Fibroblast of the aortic adventitia (primary cell): ENCODE data around the gene ECI1. TPM values are rescaled to one million over a fixed set of nuclear protein-coding genes. Genes with fewer than 3 reads are reported as not detected.
"Not testable (repeated sequence)": the region's sequence is repeated elsewhere in the genome, so short reads cannot be mapped to it uniquely, and the experiment has no call there.

Source experiments
- DNase-seq: peaks from one replicate; pipeline ENCODE4 v3.0.0-alpha.2; 2010; ENCODE audit warnings: low read depth
- H3K4me3 ChIP-seq: 2 replicates; pipeline ENCODE4 v1.5.1; 2011; ENCODE audit warnings: low read depth, mild to moderate bottlenecking, control low read depth, low read length, moderate library complexity
- CTCF ChIP-seq: IDR thresholded peaks from 2 replicates; pipeline ENCODE4 v1.5.1; 2011; ENCODE audit warnings: mild to moderate bottlenecking, low read length, control low read depth, inconsistent platforms; ENCODE audit not compliant: insufficient read depth
- total RNA-seq: library from RNA; depleted of rRNA; stranded (reverse); fragments of >200 nt; gene quantifications from 2 replicates; pipeline ENCODE4 v1.2.3, GENCODE V29; 2012; ENCODE audit warnings: low replicate concordance

ECI1 gene
- total RNA-seq, 1 donor, result 34.9 TPM

GRCh38 chr16:2205104-2205966 is 46.1 kb downstream of the ECI1 start, which contains the start of gene MLST8:
TSS of gene MLST8 (plus strand) at chr16:2205454. CDS start at chr16:2206086, 632 bp downstream.
- peak within 1 kb of the TSS; percentile 93 for H3K4me3 ChIP-seq
- TF ChIP-seq CTCF, result no peak
- DNase-seq, result peak; percentile 87

DNA sequence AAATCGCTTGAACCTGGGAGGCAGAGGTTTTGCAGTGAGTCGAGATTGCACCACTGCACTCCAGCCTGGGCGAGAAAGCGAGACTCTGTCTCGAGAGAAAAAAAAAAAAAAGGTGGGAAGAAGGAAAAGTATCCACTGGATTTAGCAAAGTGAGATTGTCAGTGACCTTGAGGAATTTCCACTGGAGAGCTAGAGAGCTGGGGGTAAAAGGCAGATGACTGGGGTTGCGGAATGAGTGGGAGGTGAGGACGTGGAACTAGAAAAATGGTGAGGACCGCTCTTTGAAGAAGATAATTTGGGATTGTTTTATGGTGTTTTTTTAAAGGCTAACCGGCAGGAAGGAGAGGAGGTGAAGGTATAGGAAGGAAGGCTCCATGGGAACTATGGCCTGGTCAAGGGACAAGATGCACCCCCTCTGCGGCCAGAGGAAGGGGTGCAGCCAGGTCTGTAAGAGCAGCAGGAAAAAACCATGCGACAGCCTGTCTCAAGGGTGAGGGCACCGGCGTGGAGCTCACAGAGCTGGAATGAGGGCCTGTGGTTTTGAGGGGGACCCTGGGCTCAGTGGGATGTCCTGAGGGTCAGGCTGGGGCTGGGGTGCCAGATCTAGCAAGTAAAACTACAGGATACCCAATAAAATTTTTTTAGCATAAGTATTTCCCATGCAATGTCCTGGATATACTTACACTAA is 46.8 kb downstream of the ECI1 start:
- peak overlapping the region; percentile 93 for H3K4me3 ChIP-seq
- DNase-seq, result no peak
- no peak for TF ChIP-seq CTCF

GRCh38 chr16:2203119-2203688 is 48.2 kb downstream of the ECI1 start:
- not testable (repeated sequence) for DNase-seq, H3K4me3 ChIP-seq

DNA sequence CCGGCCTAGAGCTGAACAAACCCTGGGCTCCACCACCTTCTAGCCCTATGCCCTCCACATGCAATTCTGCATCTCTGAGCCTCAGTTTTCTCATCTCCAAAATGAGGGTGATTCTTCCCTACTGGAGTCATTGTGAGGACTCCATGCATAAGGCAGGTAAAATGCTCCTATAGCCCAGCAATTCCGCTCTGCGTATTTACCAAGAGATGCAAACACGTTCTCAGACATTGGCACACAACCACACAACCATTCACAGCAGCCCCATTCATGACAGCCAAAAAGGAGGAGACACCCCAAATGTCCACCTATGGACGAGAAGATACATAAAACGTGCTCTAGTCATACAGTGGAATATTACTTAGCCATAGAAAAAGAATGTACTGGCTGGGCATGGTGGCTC is 51.1 kb downstream of the ECI1 start:
- DNase-seq, result no peak
- TF ChIP-seq CTCF, result no peak

DNA sequence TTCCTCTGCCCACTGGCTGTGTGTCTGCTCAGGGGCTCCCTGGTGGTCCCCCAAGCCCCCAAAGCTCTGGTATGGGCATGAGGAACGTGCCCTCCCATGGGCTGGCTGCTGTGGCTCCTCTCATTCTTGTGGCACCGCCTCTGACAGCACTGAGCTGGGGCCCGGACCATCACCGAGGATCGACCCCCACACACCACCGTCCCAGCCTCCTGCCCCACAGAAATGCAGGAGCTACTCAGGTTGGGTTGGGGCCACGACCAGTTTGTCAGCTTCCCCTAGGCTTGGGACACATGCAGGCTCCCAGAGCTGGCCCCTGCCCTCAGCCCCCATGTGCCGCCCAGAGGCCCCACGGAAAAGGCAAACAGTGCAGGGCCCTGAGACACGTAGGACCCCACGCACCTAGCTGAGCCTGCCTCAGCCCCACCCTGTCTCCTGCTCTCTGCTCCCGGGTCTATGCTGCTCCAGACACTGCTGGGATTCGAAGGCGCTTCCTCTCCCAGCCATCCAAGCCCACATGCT is 51.7 kb downstream of the ECI1 start:
- no peak for TF ChIP-seq CTCF
- DNase-seq, result no peak
- H3K4me3 ChIP-seq, result no peak overlapping the region

More for the DNA sequence above, 51.1 kb downstream of the ECI1 start:
- no peak overlapping the region for H3K4me3 ChIP-seq

DNA sequence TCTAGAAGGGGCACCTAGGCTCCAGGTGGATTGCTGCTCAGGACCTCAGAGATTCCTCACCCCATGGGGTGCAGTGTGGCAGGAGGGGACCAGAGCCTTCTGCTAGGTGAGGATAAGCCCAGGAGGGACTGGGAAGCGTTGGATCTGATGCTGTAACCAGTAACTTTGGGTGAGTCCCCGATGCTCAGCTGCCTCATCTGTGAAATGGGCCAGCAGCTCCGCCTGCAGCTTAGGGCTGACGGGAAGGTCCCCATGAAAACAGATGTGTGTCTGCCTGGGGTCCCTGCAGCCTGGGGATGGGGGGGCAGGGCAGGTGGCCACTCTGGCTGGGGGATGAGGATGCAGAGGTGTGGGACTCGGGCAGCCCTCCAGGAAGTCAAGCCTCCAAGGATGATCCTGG is 52.3 kb downstream of the ECI1 start:
- no peak for DNase-seq
- TF ChIP-seq CTCF, result no peak
- H3K4me3 ChIP-seq, result no peak overlapping the region

GRCh38 chr16:2198283-2198682 is 53.1 kb downstream of the ECI1 start:
- no peak overlapping the region for H3K4me3 ChIP-seq
- DNase-seq, result no peak
- no peak for TF ChIP-seq CTCF
